GM10266 (cell line): ENCODE measurements around the gene PAN3.

Source experiments
- DNase-seq: peaks from one replicate; pipeline ENCODE4 v3.0.0; 2012; ENCODE audit errors: extremely low spot score
- TF ChIP-seq, protein P1 (sequence below): IDR thresholded peaks from 2 replicates; pipeline ENCODE4 v1.5.1; 2012; ENCODE audit warnings: mild to moderate bottlenecking, low read depth; ENCODE audit not compliant: control insufficient read depth, insufficient read depth; ENCODE audit errors: missing control alignments

The PAN3 gene

GRCh38 chr13:28340272-28340793, 202.0 kb downstream of the PAN3 start:
- no peak for DNase-seq
- TF ChIP-seq, protein P1, sequence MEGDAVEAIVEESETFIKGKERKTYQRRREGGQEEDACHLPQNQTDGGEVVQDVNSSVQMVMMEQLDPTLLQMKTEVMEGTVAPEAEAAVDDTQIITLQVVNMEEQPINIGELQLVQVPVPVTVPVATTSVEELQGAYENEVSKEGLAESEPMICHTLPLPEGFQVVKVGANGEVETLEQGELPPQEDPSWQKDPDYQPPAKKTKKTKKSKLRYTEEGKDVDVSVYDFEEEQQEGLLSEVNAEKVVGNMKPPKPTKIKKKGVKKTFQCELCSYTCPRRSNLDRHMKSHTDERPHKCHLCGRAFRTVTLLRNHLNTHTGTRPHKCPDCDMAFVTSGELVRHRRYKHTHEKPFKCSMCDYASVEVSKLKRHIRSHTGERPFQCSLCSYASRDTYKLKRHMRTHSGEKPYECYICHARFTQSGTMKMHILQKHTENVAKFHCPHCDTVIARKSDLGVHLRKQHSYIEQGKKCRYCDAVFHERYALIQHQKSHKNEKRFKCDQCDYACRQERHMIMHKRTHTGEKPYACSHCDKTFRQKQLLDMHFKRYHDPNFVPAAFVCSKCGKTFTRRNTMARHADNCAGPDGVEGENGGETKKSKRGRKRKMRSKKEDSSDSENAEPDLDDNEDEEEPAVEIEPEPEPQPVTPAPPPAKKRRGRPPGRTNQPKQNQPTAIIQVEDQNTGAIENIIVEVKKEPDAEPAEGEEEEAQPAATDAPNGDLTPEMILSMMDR: no peak

- TF ChIP-seq, protein P1: no peak
- no peak for DNase-seq
These were observed 203.9 kb downstream of the PAN3 start for GRCh38 chr13:28342251-28342650.

DNA sequence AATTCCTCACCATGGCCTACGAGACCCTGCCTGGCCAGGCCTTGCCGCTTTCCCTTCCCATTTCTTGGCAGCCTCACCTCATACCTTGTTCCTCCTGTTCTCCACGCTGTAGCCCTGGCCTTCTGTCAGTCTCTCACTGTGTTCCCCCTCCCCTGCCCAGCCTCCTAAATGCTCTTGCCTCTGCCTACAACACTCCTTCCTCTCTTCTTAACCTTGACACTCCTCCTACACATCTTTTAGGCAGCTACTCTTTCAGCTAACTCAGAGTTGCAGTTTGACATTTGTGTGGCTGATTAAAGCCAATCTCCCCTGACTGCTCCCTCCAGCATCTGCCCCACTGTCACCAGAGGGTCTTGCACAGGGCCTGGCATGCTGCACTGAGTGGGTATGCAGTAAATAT, 205.8 kb downstream of the PAN3 start:
- DNase-seq: no peak
- TF ChIP-seq, protein P1: no peak
